ENCODE measurements around the gene SKA3. TPM values are rescaled to one million over a fixed set of nuclear protein-coding genes. Genes with fewer than 3 reads are reported as not detected.

SKA3 gene
- polyA plus RNA-seq, 1 donor (not counting 4 experiments of a cell fraction or from before 2014, with no cell fraction given), result 13.4 TPM

DNA sequence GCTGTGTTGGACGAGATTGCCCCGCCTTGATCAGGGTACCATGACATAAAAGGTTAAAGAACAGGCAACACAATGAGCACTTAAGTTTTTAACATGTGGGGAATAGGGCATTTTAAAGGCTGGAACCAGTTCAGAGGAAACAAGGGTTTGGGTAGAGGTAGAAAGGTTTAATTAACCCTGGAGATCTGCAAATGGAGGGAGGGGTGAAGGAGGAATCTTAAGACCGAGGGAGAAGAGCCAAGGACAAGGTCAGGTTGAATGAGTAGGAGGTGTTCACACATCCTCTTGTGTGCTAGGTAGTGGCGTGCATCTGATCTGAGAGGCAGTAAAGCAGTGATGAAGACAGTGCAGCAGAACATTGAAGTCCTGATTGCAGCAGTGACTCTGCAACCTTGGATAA, 28.5 kb downstream of the SKA3 start:
- H3K4me2 ChIP-seq (ENCODE audit: control insufficient read depth, extremely low read depth, insufficient read depth, low read depth, low read length), result no peak overlapping the region
- no peak for DNase-seq (ENCODE audit: low read depth, low spot score)
- dilution Hi-C loops (cut with MboI; ENCODE audit: extremely low pct_ligation_motif_present, low sequenced_read_pairs), result no loop called here
- H3K27ac ChIP-seq (ENCODE audit: control insufficient read depth, insufficient read depth, low read length), result no peak overlapping the region
- H4K20me1 ChIP-seq (ENCODE audit: control insufficient read depth, extremely low read depth, insufficient read depth, low read length), result no peaks in the 10 kb centered on the region
- H3K79me2 ChIP-seq (ENCODE audit: control insufficient read depth, insufficient read depth, low read length), result peaks cover 29% of the 10 kb centered on the region
- TF ChIP-seq, protein P1, sequence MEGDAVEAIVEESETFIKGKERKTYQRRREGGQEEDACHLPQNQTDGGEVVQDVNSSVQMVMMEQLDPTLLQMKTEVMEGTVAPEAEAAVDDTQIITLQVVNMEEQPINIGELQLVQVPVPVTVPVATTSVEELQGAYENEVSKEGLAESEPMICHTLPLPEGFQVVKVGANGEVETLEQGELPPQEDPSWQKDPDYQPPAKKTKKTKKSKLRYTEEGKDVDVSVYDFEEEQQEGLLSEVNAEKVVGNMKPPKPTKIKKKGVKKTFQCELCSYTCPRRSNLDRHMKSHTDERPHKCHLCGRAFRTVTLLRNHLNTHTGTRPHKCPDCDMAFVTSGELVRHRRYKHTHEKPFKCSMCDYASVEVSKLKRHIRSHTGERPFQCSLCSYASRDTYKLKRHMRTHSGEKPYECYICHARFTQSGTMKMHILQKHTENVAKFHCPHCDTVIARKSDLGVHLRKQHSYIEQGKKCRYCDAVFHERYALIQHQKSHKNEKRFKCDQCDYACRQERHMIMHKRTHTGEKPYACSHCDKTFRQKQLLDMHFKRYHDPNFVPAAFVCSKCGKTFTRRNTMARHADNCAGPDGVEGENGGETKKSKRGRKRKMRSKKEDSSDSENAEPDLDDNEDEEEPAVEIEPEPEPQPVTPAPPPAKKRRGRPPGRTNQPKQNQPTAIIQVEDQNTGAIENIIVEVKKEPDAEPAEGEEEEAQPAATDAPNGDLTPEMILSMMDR (optimal IDR thresholded peaks at IDR 0.05 in 1 of 3, IDR thresholded peaks at IDR 0.05 in 1 of 3, conservative IDR thresholded peaks at IDR 0.05 in 1 of 3; ENCODE audit: extremely low read depth in 1 of 3, insufficient read depth in 2 of 3, low read length in 3 of 3), result no peak
- TF ChIP-seq EZH2 (IDR thresholded peaks at IDR 0.05; ENCODE audit: low read length), result no peak
- H3K36me3 ChIP-seq (ENCODE audit: control insufficient read depth in 2 of 2, extremely low read depth in 1 of 2, insufficient read depth in 2 of 2, low read length in 2 of 2), result peaks cover 8 to 10% of the 10 kb centered on the region in 2 experiments
- no peak overlapping the region for H2AFZ ChIP-seq (ENCODE audit: control insufficient read depth, low read length)
- no peaks in the 10 kb centered on the region for H3K9me1 ChIP-seq (ENCODE audit: control insufficient read depth, extremely low read depth, insufficient read depth, low read length)
- no peak overlapping the region for H3K4me3 ChIP-seq (ENCODE audit: control insufficient read depth in 2 of 3, extremely low read depth in 1 of 3, insufficient read depth in 2 of 3, low read depth in 1 of 3, low read length in 3 of 3)
- H3K4me1 ChIP-seq (ENCODE audit: control insufficient read depth, extremely low read depth, insufficient read depth, low read length), result peaks cover 3% of the 10 kb centered on the region
- no peaks in the 10 kb centered on the region for H3K9me3 ChIP-seq (ENCODE audit: control insufficient read depth, low read depth, low read length)
- no peak overlapping the region for H3K9ac ChIP-seq (ENCODE audit: control insufficient read depth, extremely low read depth, insufficient read depth, low read length)
- H3K27me3 ChIP-seq (ENCODE audit: control insufficient read depth, extremely low read depth, insufficient read depth, low read length), result no peaks in the 10 kb centered on the region
- FAIRE-seq, result no peak

DNA sequence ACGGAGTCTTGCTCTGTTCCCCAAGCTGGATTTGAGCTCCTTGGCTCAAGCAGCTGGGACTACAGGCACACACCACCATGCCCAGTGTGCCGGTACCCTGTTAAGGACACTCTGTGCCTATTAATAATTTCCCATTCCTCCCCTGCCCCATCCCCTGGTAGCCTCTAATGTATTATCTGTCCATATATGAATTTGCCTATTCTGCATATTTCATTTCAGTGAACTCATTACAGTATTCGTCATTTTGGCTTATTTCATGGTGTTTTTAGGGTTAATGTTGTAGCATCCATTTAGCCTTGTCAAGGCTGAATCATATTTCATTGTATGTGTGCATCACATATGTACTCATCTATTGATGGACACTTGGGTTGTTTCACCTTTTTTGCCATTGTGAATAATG, 33.6 kb downstream of the SKA3 start:
- no peaks in the 10 kb centered on the region for H4K20me1 ChIP-seq (ENCODE audit: control insufficient read depth, extremely low read depth, insufficient read depth, low read length)
- no peak overlapping the region for H3K9ac ChIP-seq (ENCODE audit: control insufficient read depth, extremely low read depth, insufficient read depth, low read length)
- H3K9me3 ChIP-seq (ENCODE audit: control insufficient read depth, low read depth, low read length), result no peaks in the 10 kb centered on the region
- H3K4me2 ChIP-seq (ENCODE audit: control insufficient read depth, extremely low read depth, insufficient read depth, low read depth, low read length), result peak overlapping the region; percentile 36
- peaks cover 8 to 13% of the 10 kb centered on the region in 2 experiments for H3K36me3 ChIP-seq (ENCODE audit: control insufficient read depth in 2 of 2, extremely low read depth in 1 of 2, insufficient read depth in 2 of 2, low read length in 2 of 2)
- no peaks in the 10 kb centered on the region for H3K27me3 ChIP-seq (ENCODE audit: control insufficient read depth, extremely low read depth, insufficient read depth, low read length)
- H3K4me1 ChIP-seq (ENCODE audit: control insufficient read depth, extremely low read depth, insufficient read depth, low read length), result peaks cover 20% of the 10 kb centered on the region
- H3K27ac ChIP-seq (ENCODE audit: control insufficient read depth, insufficient read depth, low read length), result no peak overlapping the region
- H3K4me3 ChIP-seq (ENCODE audit: control insufficient read depth in 2 of 3, extremely low read depth in 1 of 3, insufficient read depth in 2 of 3, low read depth in 1 of 3, low read length in 3 of 3), result no peak overlapping the region
- FAIRE-seq, result no peak
- H3K9me1 ChIP-seq (ENCODE audit: control insufficient read depth, extremely low read depth, insufficient read depth, low read length), result no peaks in the 10 kb centered on the region
- TF ChIP-seq, protein P1 (optimal IDR thresholded peaks at IDR 0.05 in 1 of 3, IDR thresholded peaks at IDR 0.05 in 1 of 3, conservative IDR thresholded peaks at IDR 0.05 in 1 of 3; ENCODE audit: extremely low read depth in 1 of 3, insufficient read depth in 2 of 3, low read length in 3 of 3), result no peak
- peaks cover 53% of the 10 kb centered on the region for H3K79me2 ChIP-seq (ENCODE audit: control insufficient read depth, insufficient read depth, low read length)
- dilution Hi-C loops (cut with MboI; ENCODE audit: extremely low pct_ligation_motif_present, low sequenced_read_pairs), result no loop called here
- H2AFZ ChIP-seq (ENCODE audit: control insufficient read depth, low read length), result no peak overlapping the region
- no peak for DNase-seq (ENCODE audit: low read depth, low spot score)
